HEK293T (cell line): ENCODE measurements around the gene TOP3B.

ENCODE experiments used
- BHLHE40 ChIP-seq: fragments of 450-650 bp; IDR thresholded peaks from 2 replicates; pipeline ENCODE4 v1.6.1; 2016; ENCODE audit warnings: mild to moderate bottlenecking, moderate library complexity, borderline replicate concordance
- FOXA1 ChIP-seq: fragments of 450-650 bp; IDR thresholded peaks from 2 replicates; pipeline ENCODE4 v1.6.1; 2016; ENCODE audit warnings: mild to moderate bottlenecking
- FOXK2 ChIP-seq: fragments of 450-650 bp; IDR thresholded peaks from 2 replicates; pipeline ENCODE4 v1.6.1; 2016; ENCODE audit warnings: mild to moderate bottlenecking
- FOXM1 ChIP-seq: fragments of 450-650 bp; IDR thresholded peaks from 2 replicates; pipeline ENCODE4 v1.6.1; 2017; ENCODE audit warnings: mild to moderate bottlenecking, borderline replicate concordance
- L3MBTL2 ChIP-seq: fragments of 450-650 bp; conservative IDR thresholded peaks from 2 replicates; pipeline ENCODE4 v1.6.1; 2016; ENCODE audit warnings: mild to moderate bottlenecking
- NFRKB ChIP-seq: fragments of 450-650 bp; IDR thresholded peaks from 2 replicates; pipeline ENCODE4 v1.6.1; 2016; ENCODE audit warnings: mild to moderate bottlenecking, moderate library complexity
- SP1 ChIP-seq: fragments of 450-650 bp; IDR thresholded peaks from 2 replicates; pipeline ENCODE4 v1.6.1; 2017
- SUZ12 ChIP-seq: fragments of 450-650 bp; IDR thresholded peaks from 2 replicates; pipeline ENCODE4 v1.6.1; 2016; ENCODE audit warnings: mild to moderate bottlenecking
- ZNF384 ChIP-seq: fragments of 450-650 bp; IDR thresholded peaks from 2 replicates; pipeline ENCODE4 v1.6.1; 2016
- TF ChIP-seq, protein P1 (sequence below): fragments of 450-650 bp; IDR thresholded peaks from 2 replicates; pipeline ENCODE4 v1.6.1; 2016

DNA sequence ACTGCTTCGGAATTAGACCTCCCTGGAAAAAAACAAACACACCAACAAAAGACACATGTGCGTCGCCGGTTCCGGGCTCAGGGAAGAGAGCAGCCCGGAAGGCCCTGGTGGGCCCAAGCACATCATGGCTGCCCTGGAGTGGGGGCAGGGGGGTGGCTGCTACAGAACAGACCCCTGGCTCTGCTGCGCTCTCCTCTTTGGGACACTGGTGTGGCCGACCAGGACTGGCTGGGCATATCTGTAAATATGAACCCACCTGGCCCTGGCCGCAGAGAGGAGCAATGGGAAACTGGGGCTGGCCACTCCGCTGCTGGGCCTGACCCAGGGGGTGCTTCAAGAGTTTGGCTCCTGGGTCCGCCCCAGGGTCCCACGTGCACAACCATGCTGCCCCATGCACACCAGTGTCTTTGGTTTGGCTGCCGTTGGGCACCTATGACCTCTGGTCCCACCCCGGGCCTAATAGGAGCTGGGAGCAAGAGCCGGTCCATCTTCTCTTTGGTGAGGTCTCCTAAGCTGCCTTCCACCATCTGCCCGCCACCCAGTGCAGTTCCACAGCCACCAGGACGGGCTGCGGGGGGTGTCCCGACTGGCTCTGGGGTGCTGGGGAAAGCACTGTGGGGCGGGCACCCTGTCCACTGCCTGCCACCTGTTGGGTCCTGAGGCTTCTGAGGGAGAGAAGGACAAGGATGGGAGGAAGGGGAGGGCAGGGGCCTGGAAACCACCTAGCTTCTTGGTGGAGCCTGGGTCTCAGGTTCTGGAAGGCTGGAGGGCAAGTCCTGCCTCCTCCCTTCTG is 60.0 kb downstream of the TOP3B start:
- TF ChIP-seq SUZ12, result no peak
- TF ChIP-seq L3MBTL2, result no peak
- TF ChIP-seq FOXK2, result no peak
- TF ChIP-seq, protein P1, sequence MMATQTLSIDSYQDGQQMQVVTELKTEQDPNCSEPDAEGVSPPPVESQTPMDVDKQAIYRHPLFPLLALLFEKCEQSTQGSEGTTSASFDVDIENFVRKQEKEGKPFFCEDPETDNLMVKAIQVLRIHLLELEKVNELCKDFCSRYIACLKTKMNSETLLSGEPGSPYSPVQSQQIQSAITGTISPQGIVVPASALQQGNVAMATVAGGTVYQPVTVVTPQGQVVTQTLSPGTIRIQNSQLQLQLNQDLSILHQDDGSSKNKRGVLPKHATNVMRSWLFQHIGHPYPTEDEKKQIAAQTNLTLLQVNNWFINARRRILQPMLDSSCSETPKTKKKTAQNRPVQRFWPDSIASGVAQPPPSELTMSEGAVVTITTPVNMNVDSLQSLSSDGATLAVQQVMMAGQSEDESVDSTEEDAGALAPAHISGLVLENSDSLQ, result no peak
- TF ChIP-seq SP1, result no peak
- no peak for TF ChIP-seq NFRKB
- no peak for TF ChIP-seq BHLHE40
- TF ChIP-seq FOXA1, result no peak
- no peak for TF ChIP-seq FOXM1
- no peak for TF ChIP-seq ZNF384
